Nephron (organoid): ENCODE results near the gene PDP2.

Source experiments
- H3K27ac Mint-ChIP-seq, 3 experiments: 2 replicates each; pipeline ENCODE4 v1.8.0; 2020; ENCODE audit warnings: mixed read lengths in 3 of 3, mild to moderate bottlenecking in 2 of 3, moderate library complexity in 1 of 3
- H3K27me3 Mint-ChIP-seq: 2 replicates; pipeline ENCODE4 v1.8.0; 2021; ENCODE audit warnings: low read depth, mild to moderate bottlenecking, moderate library complexity, mixed read lengths
- H3K36me3 Mint-ChIP-seq: 2 replicates; pipeline ENCODE4 v1.8.0; 2020; ENCODE audit warnings: low read depth, mixed read lengths
- H3K4me1 Mint-ChIP-seq: 2 replicates; pipeline ENCODE4 v1.8.0; 2020; ENCODE audit warnings: mixed read lengths
- H3K4me3 Mint-ChIP-seq, 3 experiments: 2 replicates each; pipeline ENCODE4 v1.8.0; 2020; ENCODE audit warnings: mild to moderate bottlenecking in 3 of 3, mixed read lengths in 3 of 3, moderate library complexity in 2 of 3
- H3K9me3 Mint-ChIP-seq: 2 replicates; pipeline ENCODE4 v1.8.0; 2020; ENCODE audit warnings: mixed read lengths
- CTCF ChIP-seq, 3 experiments: fragments of 200-600 bp; sonication (generic); IDR thresholded peaks; one replicate each; pipeline ENCODE4 v1.5.0; 2021; ENCODE audit warnings: antibody characterized with exemption in 3 of 3; ENCODE audit not compliant: unreplicated experiment in 3 of 3

The PDP2 gene

GRCh38 chr16:66849021-66849420 is 31.3 kb upstream of the PDP2 start:
- Mint-ChIP-seq H3K4me3 (no peak overlapping the region), H3K27ac (no peak overlapping the region), H3K36me3 (no peaks in the 10 kb centered on the region), H3K27me3 (peaks cover 63% of the 10 kb centered on the region), H3K9me3 (no peaks in the 10 kb centered on the region), H3K4me1 (peaks cover 12% of the 10 kb centered on the region)
- TF ChIP-seq CTCF (IDR thresholded peaks at IDR 0.05; ENCODE audit: unreplicated experiment in 3 of 3) = no peak

- H3K9me3 Mint-ChIP-seq = no peaks in the 10 kb centered on the region
- peaks cover 12% of the 10 kb centered on the region for H3K4me1 Mint-ChIP-seq
Observed at GRCh38 chr16:66849549-66849948, 30.8 kb upstream of the PDP2 start.

GRCh38 chr16:66850115-66850815 is 30.1 kb upstream of the PDP2 start:
- H3K27me3 Mint-ChIP-seq = peaks cover 53% of the 10 kb centered on the region
- no peaks in the 10 kb centered on the region for H3K9me3 Mint-ChIP-seq
- peaks cover 10% of the 10 kb centered on the region for H3K4me1 Mint-ChIP-seq
- no peak for TF ChIP-seq CTCF (IDR thresholded peaks at IDR 0.05; ENCODE audit: unreplicated experiment in 3 of 3)
- no peak overlapping the region for H3K27ac Mint-ChIP-seq
- no peak overlapping the region for H3K4me3 Mint-ChIP-seq
- H3K36me3 Mint-ChIP-seq = no peaks in the 10 kb centered on the region

More at GRCh38 chr16:66849549-66849948, 30.8 kb upstream of the PDP2 start:
- Mint-ChIP-seq H3K36me3 (no peaks in the 10 kb centered on the region), H3K27me3 (peaks cover 59% of the 10 kb centered on the region), H3K27ac (no peak overlapping the region), H3K4me3 (no peak overlapping the region)
- TF ChIP-seq CTCF (IDR thresholded peaks at IDR 0.05; ENCODE audit: unreplicated experiment in 3 of 3) = no peak

DNA sequence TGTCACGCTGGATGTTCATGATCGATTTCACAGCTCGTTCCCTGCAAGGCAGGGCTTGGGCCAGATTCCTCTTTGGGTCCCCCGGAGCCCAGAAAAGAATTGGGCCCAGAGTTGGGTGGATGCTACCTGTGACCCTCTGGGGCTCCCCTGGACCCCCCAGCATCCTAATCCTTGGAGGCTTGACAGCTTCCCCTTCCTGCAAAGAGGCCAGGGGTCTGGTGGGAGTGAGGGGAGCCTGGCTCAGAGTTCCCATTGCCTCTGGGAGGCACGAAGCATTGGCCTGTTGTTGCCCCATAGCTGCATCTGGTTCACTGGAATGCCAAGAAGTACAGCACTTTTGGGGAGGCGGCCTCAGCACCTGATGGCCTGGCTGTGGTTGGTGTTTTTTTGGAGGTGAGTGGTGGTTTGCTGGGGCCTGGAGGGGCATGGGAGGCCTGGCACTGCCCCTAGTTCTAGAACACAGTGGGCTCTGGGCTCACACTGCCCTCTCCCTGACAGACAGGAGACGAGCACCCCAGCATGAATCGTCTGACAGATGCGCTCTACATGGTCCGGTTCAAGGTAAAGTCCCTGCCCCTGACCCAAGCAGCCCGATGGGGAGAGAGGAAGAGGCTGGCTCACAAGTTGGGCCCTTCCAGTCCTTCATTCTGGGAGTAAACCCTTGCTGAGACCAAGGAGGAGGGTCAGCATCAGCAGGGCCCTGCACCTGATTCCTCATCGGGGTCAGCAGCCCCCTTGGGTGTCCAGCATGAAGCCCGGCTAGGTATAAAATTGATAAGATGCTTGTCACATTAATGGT is 28.9 kb upstream of the PDP2 start:
- no peaks in the 10 kb centered on the region for H3K9me3 Mint-ChIP-seq
- no peak for TF ChIP-seq CTCF (IDR thresholded peaks at IDR 0.05; ENCODE audit: unreplicated experiment in 3 of 3)
- no peak overlapping the region for H3K4me3 Mint-ChIP-seq
- H3K4me1 Mint-ChIP-seq = no peaks in the 10 kb centered on the region
- peaks cover 45% of the 10 kb centered on the region for H3K27me3 Mint-ChIP-seq
- no peaks in the 10 kb centered on the region for H3K36me3 Mint-ChIP-seq
- no peak overlapping the region for H3K27ac Mint-ChIP-seq

DNA sequence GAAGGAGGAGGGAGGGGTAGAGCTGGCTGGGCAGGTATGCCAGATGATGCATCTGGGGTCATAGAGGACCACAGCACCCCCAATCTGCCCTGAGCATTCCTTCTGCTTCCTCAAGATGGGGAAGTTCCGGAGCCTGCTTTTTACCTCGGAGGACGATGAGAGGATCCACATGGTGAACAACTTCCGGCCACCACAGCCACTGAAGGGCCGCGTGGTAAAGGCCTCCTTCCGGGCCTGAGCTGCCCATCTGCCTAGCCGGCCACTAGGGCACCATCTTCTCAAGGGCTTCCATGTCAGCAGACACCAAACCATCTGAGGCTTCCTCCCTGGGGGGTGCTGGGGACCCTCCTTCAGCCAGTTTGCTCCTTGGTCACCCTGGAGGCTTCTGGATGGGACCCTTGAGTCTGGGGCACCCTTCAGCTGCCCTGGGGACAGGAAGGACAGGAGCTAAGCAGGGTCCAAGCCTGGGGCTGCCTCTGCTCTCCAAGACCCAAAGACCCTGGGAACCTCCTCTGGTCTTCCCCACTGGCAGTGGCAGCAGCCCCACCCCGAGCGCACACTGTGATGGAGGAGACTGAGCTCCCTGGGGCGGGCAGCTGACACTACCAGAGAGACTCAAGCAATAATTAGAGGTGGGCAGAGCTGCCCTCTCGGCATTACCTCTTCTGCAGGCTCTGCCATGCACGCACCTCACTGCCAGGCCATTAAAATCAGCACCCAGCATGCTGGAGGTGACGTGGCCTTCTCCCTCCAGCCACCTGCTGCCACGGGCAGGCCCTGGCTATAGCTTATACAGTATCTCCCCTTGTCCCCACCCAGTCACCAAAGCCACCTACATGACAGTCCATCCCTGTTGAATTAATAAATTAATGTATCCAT is 26.8 kb upstream of the PDP2 start:
- Mint-ChIP-seq H3K27me3 (peaks cover 23% of the 10 kb centered on the region), H3K36me3 (no peaks in the 10 kb centered on the region), H3K9me3 (no peaks in the 10 kb centered on the region), H3K27ac (no peak overlapping the region), H3K4me3 (no peak overlapping the region), H3K4me1 (no peaks in the 10 kb centered on the region)
- TF ChIP-seq CTCF (IDR thresholded peaks at IDR 0.05; ENCODE audit: unreplicated experiment in 3 of 3) = no peak
